Immature natural killer cell (primary cell): ENCODE measurements around the gene ULK4. TPM values are rescaled to one million over a fixed set of nuclear protein-coding genes. Genes with fewer than 3 reads are reported as not detected.
"Not testable (repeated sequence)": the region's sequence is repeated elsewhere in the genome, so short reads cannot be mapped to it uniquely, and the experiment has no call there.

Source experiments
- DNase-seq, 3 donors: peaks; one replicate each; pipeline ENCODE4 v3.0.0; 2022; ENCODE audit warnings: mixed read lengths in 1 of 3
- H3K27ac Mint-ChIP-seq, 6 donors: one replicate each; pipeline ENCODE4 v1.8.0; 2020; ENCODE audit warnings: mixed read lengths in 6 of 6, mild to moderate bottlenecking in 5 of 6, inconsistent platforms in 4 of 6, moderate library complexity in 3 of 6
- H3K27me3 Mint-ChIP-seq, 3 donors: one replicate each; pipeline ENCODE4 v1.8.0; 2020 to 2021; ENCODE audit warnings: low read depth in 3 of 3, mild to moderate bottlenecking in 3 of 3, mixed read lengths in 3 of 3, moderate library complexity in 3 of 3, inconsistent platforms in 1 of 3
- H3K36me3 Mint-ChIP-seq, 3 donors: one replicate each; pipeline ENCODE4 v1.8.0; 2020; ENCODE audit warnings: mixed read lengths in 3 of 3, inconsistent platforms in 2 of 3, mild to moderate bottlenecking in 2 of 3
- H3K4me1 Mint-ChIP-seq, 2 donors: one replicate each; pipeline ENCODE4 v1.8.0; 2020; ENCODE audit warnings: inconsistent platforms in 2 of 2, mild to moderate bottlenecking in 2 of 2, mixed read lengths in 2 of 2, moderate library complexity in 1 of 2
- H3K4me3 Mint-ChIP-seq, 5 donors: one replicate each; pipeline ENCODE4 v1.8.0; 2020; ENCODE audit warnings: mild to moderate bottlenecking in 5 of 5, mixed read lengths in 5 of 5, inconsistent platforms in 3 of 5, moderate library complexity in 3 of 5
- H3K9me3 Mint-ChIP-seq, 6 donors: one replicate each; pipeline ENCODE4 v1.8.0; 2020; ENCODE audit warnings: mild to moderate bottlenecking in 6 of 6, mixed read lengths in 6 of 6, inconsistent platforms in 4 of 6, moderate library complexity in 3 of 6
- polyA plus RNA-seq, 3 donors: library from polyadenylated mRNA; unstranded; fragments of 300-500 nt; fragmentation: Illumina TruSeq; gene quantifications; one replicate each; pipeline ENCODE4 v1.2.3, GENCODE V29; 2021

The ULK4 gene
- polyA plus RNA-seq, 3 donors from 2014 or later = 9.9 to 10.6 (median 9.9) TPM

GRCh38 chr3:41464858-41465257 lies 497.0 kb downstream of the ULK4 start:
- no peaks in the 10 kb centered on the region for H3K4me1 Mint-ChIP-seq
- no peak overlapping the region for H3K4me3 Mint-ChIP-seq
- H3K27me3 Mint-ChIP-seq = no peaks in the 10 kb centered on the region
- peaks cover 2 to 16% (median 8%) of the 10 kb centered on the region in 3 donors for H3K36me3 Mint-ChIP-seq
- H3K27ac Mint-ChIP-seq = no peak overlapping the region
- peaks cover 2 to 18% (median 11%) of the 10 kb centered on the region in 6 donors for H3K9me3 Mint-ChIP-seq
- DNase-seq = no peak

- no peaks in the 10 kb centered on the region for H3K27me3 Mint-ChIP-seq
- H3K4me1 Mint-ChIP-seq = no peaks in the 10 kb centered on the region
- H3K4me3 Mint-ChIP-seq = no peak overlapping the region
- peaks cover under 1 to 13% (median 6%) of the 10 kb centered on the region in 6 donors for H3K9me3 Mint-ChIP-seq
- peaks cover 0 to 16% (median 3%) of the 10 kb centered on the region in 3 donors for H3K36me3 Mint-ChIP-seq
- H3K27ac Mint-ChIP-seq = no peak overlapping the region
- DNase-seq = no peak
Measured at GRCh38 chr3:41464401-41464800, 497.5 kb downstream of the ULK4 start.

- H3K4me1 Mint-ChIP-seq = no peaks in the 10 kb centered on the region
- H3K9me3 Mint-ChIP-seq = peaks cover 0 to 1% (median 0%) of the 10 kb centered on the region in 6 donors
- H3K27me3 Mint-ChIP-seq = no peaks in the 10 kb centered on the region
- no peak overlapping the region for H3K4me3 Mint-ChIP-seq
- no peak overlapping the region for H3K27ac Mint-ChIP-seq
- DNase-seq = no peak
- H3K36me3 Mint-ChIP-seq = peaks cover 0 to 16% (median 0%) of the 10 kb centered on the region in 3 donors
Measured at GRCh38 chr3:41462103-41462691, 499.7 kb downstream of the ULK4 start.

- DNase-seq = no peak
- Mint-ChIP-seq H3K4me3 (no peak overlapping the region), H3K27ac (no peak overlapping the region), H3K9me3 (peaks cover 0 to 1% (median 0%) of the 10 kb centered on the region in 6 donors), H3K4me1 (no peaks in the 10 kb centered on the region), H3K36me3 (peaks cover 0 to 16% (median 0%) of the 10 kb centered on the region in 3 donors), H3K27me3 (no peaks in the 10 kb centered on the region)
Measured at GRCh38 chr3:41460736-41461135, 501.2 kb downstream of the ULK4 start.

- Mint-ChIP-seq H3K4me3 (no peak overlapping the region), H3K4me1 (no peaks in the 10 kb centered on the region), H3K36me3 (peaks cover 0 to 19% (median 14%) of the 10 kb centered on the region in 3 donors), H3K27me3 (peaks cover 0 to 1% (median 0%) of the 10 kb centered on the region in 3 donors), H3K9me3 (peaks cover 0 to 1% (median 0%) of the 10 kb centered on the region in 6 donors), H3K27ac (no peak overlapping the region)
- DNase-seq = no peak
Measured at GRCh38 chr3:41457176-41457575, 504.7 kb downstream of the ULK4 start.

GRCh38 chr3:41456162-41456561 lies 505.7 kb downstream of the ULK4 start:
- Mint-ChIP-seq H3K27me3 (peaks cover 0 to 1% (median 0%) of the 10 kb centered on the region in 3 donors), H3K27ac (no peak overlapping the region), H3K4me1 (no peaks in the 10 kb centered on the region), H3K4me3 (no peak overlapping the region), H3K9me3 (peaks cover 0 to 1% (median 0%) of the 10 kb centered on the region in 6 donors), H3K36me3 (peaks cover 0 to 14% (median 11%) of the 10 kb centered on the region in 3 donors)
- no peak for DNase-seq

- not testable (repeated sequence) for H3K4me1 Mint-ChIP-seq, H3K27ac Mint-ChIP-seq, H3K4me3 Mint-ChIP-seq, H3K27me3 Mint-ChIP-seq, DNase-seq, H3K9me3 Mint-ChIP-seq
- peaks cover 0 to 14% (median 8%) of the 10 kb centered on the region in 3 donors for H3K36me3 Mint-ChIP-seq
Measured at GRCh38 chr3:41453618-41454017, 508.3 kb downstream of the ULK4 start.

- Mint-ChIP-seq H3K4me1 (no peaks in the 10 kb centered on the region), H3K4me3 (no peak overlapping the region), H3K27ac (peak overlapping the region in 1 of 6 donors; percentile 0), H3K27me3 (peaks cover 0 to 1% (median 0%) of the 10 kb centered on the region in 3 donors), H3K9me3 (peaks cover 0 to 4% (median 1%) of the 10 kb centered on the region in 6 donors), H3K36me3 (peaks cover 0 to 19% (median 14%) of the 10 kb centered on the region in 3 donors)
- no peak for DNase-seq
Measured at GRCh38 chr3:41450416-41451231, 511.3 kb downstream of the ULK4 start.

- H3K4me1 Mint-ChIP-seq = no peaks in the 10 kb centered on the region
- peak overlapping the region in 1 of 6 donors; percentile 58 for H3K27ac Mint-ChIP-seq
- no peak for DNase-seq
- peaks cover 0 to 15% (median 6%) of the 10 kb centered on the region in 3 donors for H3K36me3 Mint-ChIP-seq
- H3K9me3 Mint-ChIP-seq = peaks cover 0 to 4% (median 1%) of the 10 kb centered on the region in 6 donors
- H3K27me3 Mint-ChIP-seq = no peaks in the 10 kb centered on the region
- H3K4me3 Mint-ChIP-seq = no peak overlapping the region
Measured at GRCh38 chr3:41448396-41448795, 513.5 kb downstream of the ULK4 start.

GRCh38 chr3:41447701-41448100 lies 514.2 kb downstream of the ULK4 start:
- Mint-ChIP-seq H3K27me3 (no peaks in the 10 kb centered on the region), H3K4me1 (no peaks in the 10 kb centered on the region), H3K9me3 (peaks cover 0 to 4% (median 1%) of the 10 kb centered on the region in 6 donors), H3K27ac (no peak overlapping the region), H3K4me3 (no peak overlapping the region), H3K36me3 (peaks cover 0 to 13% (median 2%) of the 10 kb centered on the region in 3 donors)
- no peak for DNase-seq

GRCh38 chr3:41446316-41446715 lies 515.6 kb downstream of the ULK4 start:
- not testable (repeated sequence) for DNase-seq, H3K27ac Mint-ChIP-seq, H3K9me3 Mint-ChIP-seq, H3K27me3 Mint-ChIP-seq, H3K4me3 Mint-ChIP-seq, H3K4me1 Mint-ChIP-seq
- peaks cover 0 to 11% (median 0%) of the 10 kb centered on the region in 3 donors for H3K36me3 Mint-ChIP-seq

GRCh38 chr3:41441568-41441967 lies 520.3 kb downstream of the ULK4 start:
- Mint-ChIP-seq H3K4me1 (no peaks in the 10 kb centered on the region), H3K9me3 (peaks cover 0 to 6% (median 0%) of the 10 kb centered on the region in 6 donors), H3K27me3 (peaks cover 0 to 1% (median 0%) of the 10 kb centered on the region in 3 donors), H3K27ac (no peak overlapping the region), H3K36me3 (peaks cover 0 to 3% (median 0%) of the 10 kb centered on the region in 3 donors), H3K4me3 (no peak overlapping the region)
- no peak for DNase-seq

GRCh38 chr3:41441139-41441538 lies 520.8 kb downstream of the ULK4 start:
- no peak for DNase-seq
- H3K4me3 Mint-ChIP-seq = no peak overlapping the region
- peaks cover 0 to 3% (median 0%) of the 10 kb centered on the region in 3 donors for H3K36me3 Mint-ChIP-seq
- no peaks in the 10 kb centered on the region for H3K4me1 Mint-ChIP-seq
- peaks cover 0 to 1% (median 0%) of the 10 kb centered on the region in 3 donors for H3K27me3 Mint-ChIP-seq
- peaks cover 0 to 6% (median 0%) of the 10 kb centered on the region in 6 donors for H3K9me3 Mint-ChIP-seq
- no peak overlapping the region for H3K27ac Mint-ChIP-seq

- H3K9me3 Mint-ChIP-seq = peaks cover 0 to 6% (median 0%) of the 10 kb centered on the region in 6 donors
- peaks cover 0 to 7% (median 0%) of the 10 kb centered on the region in 3 donors for H3K36me3 Mint-ChIP-seq
- DNase-seq = no peak
- no peak overlapping the region for H3K4me3 Mint-ChIP-seq
- peaks cover 0 to 1% (median 0%) of the 10 kb centered on the region in 3 donors for H3K27me3 Mint-ChIP-seq
- H3K4me1 Mint-ChIP-seq = no peaks in the 10 kb centered on the region
- no peak overlapping the region for H3K27ac Mint-ChIP-seq
Measured at GRCh38 chr3:41436983-41437382, 524.9 kb downstream of the ULK4 start.
